A673 (cell line): ENCODE measurements around the gene TAF15. TPM values are rescaled to one million over a fixed set of nuclear protein-coding genes. Genes with fewer than 3 reads are reported as not detected.

ENCODE experiments used
- BruUV-seq: library from RNA; stranded (reverse); fragments of 400-500 nt; replicated peaks from 2 replicates; lab custom pipeline; 2021; lab: Mats Ljungman, UMichigan
- CTCF ChIA-PET: fragments of 300-600 bp; sonication (Branson Sonifier 250); formaldehyde crosslinking; loops from one replicate; lab custom pipeline; 2022; ENCODE audit warnings: antibody characterized with exemption; lab: Charles Lee
- POLR2A ChIA-PET: fragments of 300-600 bp; sonication (Branson Sonifier 250); formaldehyde crosslinking; loops from one replicate; lab custom pipeline; 2022; ENCODE audit warnings: antibody characterized with exemption; ENCODE audit not compliant: low non-redundant PET; lab: Charles Lee
- DNase-seq: peaks from one replicate; pipeline ENCODE4 v3.0.0-alpha.2; 2015; ENCODE audit warnings: low spot score
- H3K27ac ChIP-seq: fragments of 200-600 bp; sonication (generic); 2 replicates; pipeline ENCODE4 v1.5.1; 2016; ENCODE audit warnings: mixed run types, low read depth, mild to moderate bottlenecking, mixed read lengths, antibody characterized with exemption, low read length; ENCODE audit not compliant: poor library complexity, severe bottlenecking
- H3K27me3 ChIP-seq: fragments of 200-600 bp; sonication (generic); replicated peaks from 2 replicates; pipeline ENCODE4 v1.6.1; 2017; ENCODE audit warnings: mixed run types, low read depth, mild to moderate bottlenecking, mixed read lengths, antibody characterized with exemption, low read length; ENCODE audit not compliant: insufficient read depth, poor library complexity
- H3K36me3 ChIP-seq: fragments of 200-600 bp; sonication (generic); 2 replicates; pipeline ENCODE4 v1.6.1; 2016; ENCODE audit warnings: mixed run types, mild to moderate bottlenecking, mixed read lengths, antibody characterized with exemption, low read length; ENCODE audit not compliant: insufficient read depth, poor library complexity, severe bottlenecking
- H3K4me1 ChIP-seq: fragments of 200-600 bp; sonication (generic); 2 replicates; pipeline ENCODE4 v1.6.1; 2017; ENCODE audit warnings: mixed run types, mild to moderate bottlenecking, mixed read lengths, antibody characterized with exemption, low read length; ENCODE audit not compliant: insufficient read depth, poor library complexity, severe bottlenecking
- H3K4me3 ChIP-seq: fragments of 200-600 bp; sonication (generic); 2 replicates; pipeline ENCODE4 v1.5.1; 2016; ENCODE audit warnings: low read depth, mixed run types, mild to moderate bottlenecking, mixed read lengths, low read length; ENCODE audit not compliant: poor library complexity, severe bottlenecking
- H3K9me3 ChIP-seq: fragments of 200-600 bp; sonication (generic); 2 replicates; pipeline ENCODE4 v1.6.1; 2016; ENCODE audit warnings: mixed run types, low read depth, mild to moderate bottlenecking, mixed read lengths, antibody characterized with exemption, low read length; ENCODE audit not compliant: poor library complexity, severe bottlenecking
- CTCF ChIP-seq: fragments of 300-800, 200-600 bp; sonication (generic); conservative IDR thresholded peaks from 2 replicates; pipeline ENCODE4 v1.5.1; 2017; ENCODE audit warnings: low read depth, mild to moderate bottlenecking, antibody characterized with exemption, low read length, moderate library complexity, mixed read lengths
- EZH2 ChIP-seq: fragments of 200-600 bp; sonication (generic); IDR thresholded peaks from 2 replicates; pipeline ENCODE4 v1.6.1; 2017; ENCODE audit warnings: borderline replicate concordance, low read depth, mild to moderate bottlenecking, mixed read lengths, antibody characterized with exemption, low read length; ENCODE audit not compliant: poor library complexity, severe bottlenecking
- intact Hi-C: fragments of 100-400 bp; cut with micrococcal nuclease; formaldehyde crosslinking; loops from one replicate; pipeline ENCODE4 v1.10.0; 2022; ENCODE audit not compliant: unreplicated experiment
- total RNA-seq: library from RNA; stranded (reverse); gene quantifications from 2 replicates; pipeline ENCODE4 v1.2.3, GENCODE V29; 2021

Gene TAF15
- total RNA-seq, 1 experiment from 2014 or later, result 108 TPM

- ChIA-PET POLR2A (no interaction called here), CTCF (no interaction called here)
- Histone ChIP-seq H3K4me1 (no peaks in the 10 kb centered on the region), H3K36me3 (no peaks in the 10 kb centered on the region), H3K27ac (no peak overlapping the region), H3K9me3 (no peaks in the 10 kb centered on the region), H3K27me3 (no peaks in the 10 kb centered on the region), H3K4me3 (no peak overlapping the region)
- TF ChIP-seq CTCF, result no peak
- no peak for TF ChIP-seq EZH2
- no peak for DNase-seq
- intact Hi-C loops, result no loop called here
- BruUV-seq, result no TSS peak
These were observed 61.9 kb downstream of the TAF15 start for GRCh38 chr17:35870906-35871819.

DNA sequence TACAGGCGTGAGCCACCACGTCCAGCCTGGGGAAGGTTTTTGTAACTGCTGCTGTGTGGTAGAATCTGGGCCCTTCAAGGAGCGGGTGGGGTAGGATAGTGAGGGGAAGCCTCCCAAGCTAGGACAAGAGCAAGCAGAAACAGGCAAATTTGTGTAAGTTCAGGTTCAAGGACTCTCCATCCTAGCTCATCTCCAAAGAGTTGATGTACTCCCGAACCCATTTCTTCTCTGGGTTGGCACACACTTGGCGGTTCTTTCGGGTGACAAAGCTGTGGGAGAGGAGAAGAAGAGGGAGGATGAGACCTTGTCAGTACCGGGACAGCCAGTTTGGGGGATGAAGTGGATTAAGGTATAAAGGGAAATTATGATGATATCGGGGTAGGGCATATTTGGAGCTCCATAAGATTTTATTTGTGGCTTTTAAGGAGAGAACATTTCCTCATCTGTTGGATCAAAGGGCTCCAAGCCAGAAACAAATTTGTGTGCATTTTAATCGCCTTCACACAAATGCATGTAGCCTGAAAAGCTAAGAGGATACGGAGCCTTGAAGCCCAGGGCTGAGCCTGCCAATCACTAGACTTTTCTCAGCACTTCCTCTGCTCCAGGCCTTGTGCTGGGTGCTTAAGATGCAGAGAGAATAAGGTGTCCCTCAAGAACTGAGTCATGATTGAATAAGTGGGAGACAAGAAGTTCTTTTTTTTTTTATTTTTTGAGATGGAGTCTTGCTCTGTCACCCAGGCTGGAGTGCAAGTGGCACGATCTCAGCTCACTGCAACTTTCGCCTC, 63.1 kb downstream of the TAF15 start:
- ChIA-PET CTCF (no interaction called here), POLR2A (no interaction called here)
- no peak overlapping the region for H3K27ac ChIP-seq
- no peaks in the 10 kb centered on the region for H3K9me3 ChIP-seq
- no peaks in the 10 kb centered on the region for H3K4me1 ChIP-seq
- TF ChIP-seq CTCF (no peak), EZH2 (no peak)
- BruUV-seq, result no TSS peak
- intact Hi-C loops, result no loop called here
- no peak for DNase-seq
- H3K36me3 ChIP-seq, result no peaks in the 10 kb centered on the region
- no peaks in the 10 kb centered on the region for H3K27me3 ChIP-seq
- no peak overlapping the region for H3K4me3 ChIP-seq

- H3K36me3 ChIP-seq, result no peaks in the 10 kb centered on the region
- intact Hi-C loops, result no loop called here
- TF ChIP-seq CTCF, result no peak
- TF ChIP-seq EZH2, result no peak
- no peak for DNase-seq
- no peaks in the 10 kb centered on the region for H3K27me3 ChIP-seq
- CTCF ChIA-PET, result no interaction called here
- H3K4me3 ChIP-seq, result no peak overlapping the region
- H3K4me1 ChIP-seq, result no peaks in the 10 kb centered on the region
- POLR2A ChIA-PET, result no interaction called here
- BruUV-seq, result no TSS peak
- H3K27ac ChIP-seq, result no peak overlapping the region
- no peaks in the 10 kb centered on the region for H3K9me3 ChIP-seq
These were observed 66.0 kb downstream of the TAF15 start for GRCh38 chr17:35875072-35875799.
